Osteocyte (in vitro differentiated cells): ENCODE results near the gene POLL. TPM values are rescaled to one million over a fixed set of nuclear protein-coding genes. Genes with fewer than 3 reads are reported as not detected.
A peak's percentile ranks its signal among the peaks of the same experiment; 100 is the strongest.

Experiments
- DNase-seq: peaks from one replicate; pipeline ENCODE4 v3.0.0; 2021; ENCODE audit warnings: mixed read lengths; ENCODE audit not compliant: unreplicated experiment; ENCODE audit errors: extremely low spot score
- H3K27ac Mint-ChIP-seq: one replicate; pipeline ENCODE4 v1.8.0; 2021; ENCODE audit warnings: mild to moderate bottlenecking, mixed read lengths; ENCODE audit not compliant: unreplicated experiment
- H3K27me3 Mint-ChIP-seq: one replicate; pipeline ENCODE4 v1.8.0; 2021; ENCODE audit warnings: mixed read lengths; ENCODE audit not compliant: unreplicated experiment
- H3K36me3 Mint-ChIP-seq: one replicate; pipeline ENCODE4 v1.8.0; 2021; ENCODE audit warnings: mixed read lengths; ENCODE audit not compliant: unreplicated experiment
- H3K4me1 Mint-ChIP-seq: one replicate; pipeline ENCODE4 v1.8.0; 2021; ENCODE audit warnings: mixed read lengths; ENCODE audit not compliant: unreplicated experiment
- H3K4me3 Mint-ChIP-seq: one replicate; pipeline ENCODE4 v1.8.0; 2021; ENCODE audit warnings: mild to moderate bottlenecking, moderate library complexity, mixed read lengths; ENCODE audit not compliant: unreplicated experiment
- H3K9me3 Mint-ChIP-seq: one replicate; pipeline ENCODE4 v1.8.0; 2021; ENCODE audit warnings: mixed read lengths; ENCODE audit not compliant: unreplicated experiment
- total RNA-seq: library from RNA; stranded (reverse); gene quantifications from 2 replicates; pipeline ENCODE4 v1.2.1, GENCODE V29; 2021
- TF ChIP-seq, protein P1 (sequence below): fragments of 200-600 bp; sonication (generic); IDR thresholded peaks from 2 replicates; pipeline ENCODE4 v1.5.0; 2021; ENCODE audit warnings: antibody characterized with exemption, mild to moderate bottlenecking, moderate library complexity

The POLL gene
- total RNA-seq, 1 donor from 2014 or later, result 35.0 TPM

DNA sequence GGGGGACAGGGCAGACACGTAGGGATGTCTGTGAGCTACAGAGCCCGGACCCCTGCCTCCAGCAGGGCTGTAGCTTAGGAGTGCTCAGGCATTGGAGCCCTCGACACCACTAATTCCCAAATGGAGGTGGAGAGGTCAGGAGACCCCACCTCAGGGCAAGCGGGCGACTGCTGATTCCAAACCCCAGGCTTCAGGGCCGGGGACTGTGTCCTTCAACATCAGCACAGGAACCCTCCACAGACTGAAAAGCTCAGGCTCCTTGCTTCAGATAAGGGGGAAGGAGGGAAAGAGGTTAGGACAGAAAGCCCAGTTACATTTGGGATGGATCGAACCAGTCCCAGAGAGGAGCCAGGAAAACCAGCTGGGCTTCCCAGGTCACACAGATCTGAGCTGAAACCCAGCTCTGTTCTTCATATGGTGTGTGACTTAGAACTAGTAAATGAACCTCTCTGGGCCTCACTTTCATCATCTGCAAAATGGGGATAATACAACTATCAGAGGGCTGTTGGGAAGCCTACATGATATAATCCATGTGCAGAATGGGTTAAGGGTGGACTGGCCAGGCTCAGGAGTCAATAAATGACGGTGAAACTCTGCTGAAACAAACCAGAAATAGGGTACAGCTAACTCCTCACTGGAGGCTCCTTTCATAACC is 16.7 kb downstream of the POLL start:
- no peak for DNase-seq
- TF ChIP-seq, protein P1, sequence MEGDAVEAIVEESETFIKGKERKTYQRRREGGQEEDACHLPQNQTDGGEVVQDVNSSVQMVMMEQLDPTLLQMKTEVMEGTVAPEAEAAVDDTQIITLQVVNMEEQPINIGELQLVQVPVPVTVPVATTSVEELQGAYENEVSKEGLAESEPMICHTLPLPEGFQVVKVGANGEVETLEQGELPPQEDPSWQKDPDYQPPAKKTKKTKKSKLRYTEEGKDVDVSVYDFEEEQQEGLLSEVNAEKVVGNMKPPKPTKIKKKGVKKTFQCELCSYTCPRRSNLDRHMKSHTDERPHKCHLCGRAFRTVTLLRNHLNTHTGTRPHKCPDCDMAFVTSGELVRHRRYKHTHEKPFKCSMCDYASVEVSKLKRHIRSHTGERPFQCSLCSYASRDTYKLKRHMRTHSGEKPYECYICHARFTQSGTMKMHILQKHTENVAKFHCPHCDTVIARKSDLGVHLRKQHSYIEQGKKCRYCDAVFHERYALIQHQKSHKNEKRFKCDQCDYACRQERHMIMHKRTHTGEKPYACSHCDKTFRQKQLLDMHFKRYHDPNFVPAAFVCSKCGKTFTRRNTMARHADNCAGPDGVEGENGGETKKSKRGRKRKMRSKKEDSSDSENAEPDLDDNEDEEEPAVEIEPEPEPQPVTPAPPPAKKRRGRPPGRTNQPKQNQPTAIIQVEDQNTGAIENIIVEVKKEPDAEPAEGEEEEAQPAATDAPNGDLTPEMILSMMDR, result no peak
- H3K27me3 Mint-ChIP-seq, result peaks cover 23% of the 10 kb centered on the region
- H3K36me3 Mint-ChIP-seq, result no peaks in the 10 kb centered on the region
- peaks cover 15% of the 10 kb centered on the region for H3K4me1 Mint-ChIP-seq
- H3K4me3 Mint-ChIP-seq, result no peak overlapping the region
- H3K27ac Mint-ChIP-seq, result no peak overlapping the region
- no peaks in the 10 kb centered on the region for H3K9me3 Mint-ChIP-seq

GRCh38 chr10:101570428-101571270 is 17.4 kb downstream of the POLL start:
- Mint-ChIP-seq H3K27ac (no peak overlapping the region), H3K4me3 (peak overlapping the region; percentile 70), H3K36me3 (no peaks in the 10 kb centered on the region), H3K27me3 (peaks cover 30% of the 10 kb centered on the region), H3K9me3 (no peaks in the 10 kb centered on the region), H3K4me1 (peaks cover 15% of the 10 kb centered on the region)
- DNase-seq, result no peak
- TF ChIP-seq, protein P1, result no peak

DNA sequence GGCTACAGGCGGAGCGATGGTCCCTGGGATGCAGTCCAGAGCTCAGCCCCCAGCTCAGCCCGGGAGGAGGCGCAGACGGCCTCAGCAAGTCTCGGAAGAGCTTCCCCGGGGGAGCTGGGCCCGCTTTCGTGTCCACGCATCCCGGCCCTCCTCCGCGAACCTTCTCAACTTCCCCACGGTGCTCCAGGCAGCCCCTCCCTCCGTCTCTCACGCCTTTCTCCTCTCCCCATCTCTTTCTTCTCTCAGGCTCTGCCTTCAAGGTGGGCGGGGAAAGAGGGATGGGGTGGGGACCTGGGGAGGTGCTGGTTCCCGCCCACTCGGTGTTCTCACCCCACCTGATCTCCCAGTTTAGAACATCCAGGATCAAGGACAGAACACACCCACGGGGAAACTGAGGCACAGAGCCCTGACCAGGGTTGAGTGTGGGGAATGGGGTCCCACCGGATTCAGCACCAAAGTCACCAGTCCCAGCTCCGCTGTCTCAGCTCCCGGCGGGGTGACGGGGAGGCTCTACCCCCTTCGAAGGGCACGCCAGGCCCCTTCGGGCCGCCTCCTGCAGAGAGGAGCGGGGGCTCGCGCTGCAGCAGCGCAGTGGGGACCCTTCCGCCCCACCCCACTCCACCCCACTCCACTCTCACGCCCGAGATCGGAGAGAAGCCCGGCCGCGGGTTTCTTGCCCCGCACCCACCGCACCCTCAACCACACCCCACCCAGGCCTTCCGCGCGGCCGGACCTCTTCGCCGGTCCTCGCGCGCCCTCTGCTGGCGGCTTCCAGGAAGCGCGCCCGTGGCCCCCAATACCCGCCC is 18.2 kb downstream of the POLL start:
- Mint-ChIP-seq H3K27me3 (peaks cover 34% of the 10 kb centered on the region), H3K27ac (no peak overlapping the region)

GRCh38 chr10:101569323-101569621 is 18.8 kb downstream of the POLL start:
- TF ChIP-seq, protein P1, result no peak
- peaks cover 34% of the 10 kb centered on the region for H3K27me3 Mint-ChIP-seq
- peaks cover 15% of the 10 kb centered on the region for H3K4me1 Mint-ChIP-seq
- DNase-seq, result no peak
- peak overlapping the region; percentile 70 for H3K4me3 Mint-ChIP-seq
- H3K27ac Mint-ChIP-seq, result no peak overlapping the region
- H3K9me3 Mint-ChIP-seq, result no peaks in the 10 kb centered on the region
- H3K36me3 Mint-ChIP-seq, result no peaks in the 10 kb centered on the region

More for the DNA sequence above, 18.2 kb downstream of the POLL start:
- peak; percentile 94 for DNase-seq
- TF ChIP-seq, protein P1, result peak; percentile 96
- Mint-ChIP-seq H3K4me1 (peaks cover 15% of the 10 kb centered on the region), H3K36me3 (no peaks in the 10 kb centered on the region), H3K9me3 (no peaks in the 10 kb centered on the region), H3K4me3 (peak overlapping the region; percentile 70)
